NCI-H1092 treated with DMSO at 0.1 percent for 48 hours (cell line): Measurements from ENCODE around the gene STAP1.

Source experiments
- DNase-seq: peaks from one replicate; lab custom pipeline; 2025; lab: John Stamatoyannopoulos, UW

STAP1 gene

GRCh38 chr4:67556436-67556835, 2.1 kb upstream of the STAP1 start:
- DNase-seq: no peak

- DNase-seq: no peak
These were observed 6.8 kb downstream of the STAP1 start for GRCh38 chr4:67565284-67565683.

- no peak for DNase-seq
These were observed 7.8 kb downstream of the STAP1 start for GRCh38 chr4:67566335-67566734.

- no peak for DNase-seq
These were observed 10.3 kb downstream of the STAP1 start for GRCh38 chr4:67568820-67569219.

GRCh38 chr4:67570537-67570936, 12.0 kb downstream of the STAP1 start:
- no peak for DNase-seq

- DNase-seq: no peak
These were observed 13.4 kb downstream of the STAP1 start for GRCh38 chr4:67571975-67572374.

GRCh38 chr4:67573193-67573592, 14.7 kb downstream of the STAP1 start:
- no peak for DNase-seq

GRCh38 chr4:67575232-67576058, 16.9 kb downstream of the STAP1 start:
- DNase-seq: peak; percentile 95

GRCh38 chr4:67576059-67576466, 17.5 kb downstream of the STAP1 start:
- DNase-seq: no peak

GRCh38 chr4:67576538-67576937, 18.0 kb downstream of the STAP1 start:
- DNase-seq: no peak

- DNase-seq: no peak
These were observed 22.1 kb downstream of the STAP1 start for GRCh38 chr4:67580577-67580976.

- DNase-seq: no peak
These were observed 22.8 kb downstream of the STAP1 start for GRCh38 chr4:67581208-67581857.

GRCh38 chr4:67581913-67582312, 23.4 kb downstream of the STAP1 start:
- DNase-seq: no peak

GRCh38 chr4:67584496-67584895, 26.0 kb downstream of the STAP1 start:
- no peak for DNase-seq

GRCh38 chr4:67587156-67587555, 28.6 kb downstream of the STAP1 start:
- DNase-seq: no peak

- no peak for DNase-seq
These were observed 35.2 kb downstream of the STAP1 start for GRCh38 chr4:67593741-67594175.

- DNase-seq: no peak
These were observed 44.9 kb downstream of the STAP1 start for GRCh38 chr4:67603310-67604028.

GRCh38 chr4:67604029-67604381, 45.5 kb downstream of the STAP1 start:
- DNase-seq: no peak

- no peak for DNase-seq
These were observed 46.2 kb downstream of the STAP1 start for GRCh38 chr4:67604749-67605148.

GRCh38 chr4:67608027-67608426, 49.5 kb downstream of the STAP1 start:
- DNase-seq: no peak

- DNase-seq: no peak
These were observed 55.7 kb downstream of the STAP1 start for GRCh38 chr4:67614186-67614585.

GRCh38 chr4:67615119-67615518, 56.6 kb downstream of the STAP1 start:
- DNase-seq: no peak

GRCh38 chr4:67616478-67616877, 58.0 kb downstream of the STAP1 start:
- no peak for DNase-seq
